HepG2 (cell line): ENCODE data around the gene DENND5B. TPM values are rescaled to one million over a fixed set of nuclear protein-coding genes. Genes with fewer than 3 reads are reported as not detected.
A peak's percentile ranks its signal among the peaks of the same experiment; 100 is the strongest.

Experiments used
- ARNT2 ChIP-seq: sonication (generic); formaldehyde crosslinking; IDR thresholded peaks from 2 replicates; pipeline ENCODE4 v1.8.0; 2022; ENCODE audit warnings: mild to moderate bottlenecking, low read depth, missing genetic modification reagents, moderate library complexity
- HMGXB3 ChIP-seq: sonication (generic); formaldehyde crosslinking; IDR thresholded peaks from 2 replicates; pipeline ENCODE4 v1.4.0; 2020; ENCODE audit warnings: missing genetic modification reagents, borderline replicate concordance
- HNRNPK ChIP-seq: fragments of 200-400 bp; formaldehyde crosslinking; IDR thresholded peaks from 2 replicates; pipeline ENCODE4 v1.6.1; 2018; ENCODE audit warnings: low read length, low read depth, moderate library complexity, mild to moderate bottlenecking; ENCODE audit not compliant: poor library complexity, severe bottlenecking
- KDM2A ChIP-seq: sonication (generic); formaldehyde crosslinking; IDR thresholded peaks from 2 replicates; pipeline ENCODE4 v1.4.0; 2020; ENCODE audit warnings: low read depth, missing genetic modification reagents, borderline replicate concordance
- NFE2L1 ChIP-seq: sonication (generic); formaldehyde crosslinking; IDR thresholded peaks from 2 replicates; pipeline ENCODE4 v1.4.0; 2020; ENCODE audit warnings: missing genetic modification reagents, mild to moderate bottlenecking, borderline replicate concordance
- SAP130 ChIP-seq: IDR thresholded peaks from 2 replicates; pipeline ENCODE4 v1.6.1; 2016; ENCODE audit warnings: low read depth
- STAT5B ChIP-seq: sonication (generic); formaldehyde crosslinking; IDR thresholded peaks from 2 replicates; pipeline ENCODE4 v1.4.0; 2020; ENCODE audit warnings: missing genetic modification reagents
- TIGD3 ChIP-seq: sonication (generic); formaldehyde crosslinking; IDR thresholded peaks from 2 replicates; pipeline ENCODE4 v1.5.1; 2020; ENCODE audit warnings: mild to moderate bottlenecking, missing genetic modification reagents, borderline replicate concordance
- ZFP91 ChIP-seq: sonication (generic); formaldehyde crosslinking; IDR thresholded peaks from 2 replicates; pipeline ENCODE4 v1.9.0; 2022; ENCODE audit warnings: missing genetic modification reagents, mild to moderate bottlenecking, borderline replicate concordance
- ZNF263 ChIP-seq: sonication (generic); formaldehyde crosslinking; IDR thresholded peaks from 2 replicates; pipeline ENCODE4 v1.4.0; 2020; ENCODE audit warnings: missing genetic modification reagents
- ZNF367 ChIP-seq: sonication (generic); formaldehyde crosslinking; IDR thresholded peaks from 2 replicates; pipeline ENCODE4 v1.4.0; 2020; ENCODE audit warnings: missing genetic modification reagents, borderline replicate concordance
- ZSCAN31 ChIP-seq: sonication (generic); formaldehyde crosslinking; IDR thresholded peaks from 2 replicates; pipeline ENCODE4 v1.5.0; 2020; ENCODE audit warnings: low read depth, mild to moderate bottlenecking, missing genetic modification reagents
- polyA plus RNA-seq, 8 experiments: library from polyadenylated mRNA; depleted of rRNA in 3 of 8; stranded (reverse) in 7 of 8; unstranded in 1 of 8; fragments of >200 nt; fragmentation: Illumina TruSeq in 4 of 8; extraction: Trizol in 4 of 8; gene quantifications; 2 replicates each; pipeline versions ENCODE4 v1.2.1 to v1.2.3, GENCODE V29; 2011 to 2016; ENCODE audit warnings: low read depth in 4 of 8, missing spikeins in 1 of 8, mixed read lengths in 1 of 8; ENCODE audit not compliant: insufficient read depth in 1 of 8
- total RNA-seq, 5 experiments: library from RNA; depleted of rRNA; stranded (reverse); fragments of >200 nt; fragmentation: Illumina TruSeq; extraction: Trizol; gene quantifications; 2 replicates each; pipeline ENCODE4 v1.2.3, GENCODE V29; 2016; ENCODE audit warnings: low read depth in 1 of 5
- TF ChIP-seq, protein P1 (sequence below): sonication (generic); formaldehyde crosslinking; conservative IDR thresholded peaks from 2 replicates; pipeline ENCODE4 v1.4.0; 2020; ENCODE audit warnings: missing genetic modification reagents
- TF ChIP-seq, protein P2 (sequence below): sonication (generic); formaldehyde crosslinking; IDR thresholded peaks from 2 replicates; pipeline ENCODE4 v1.5.1; 2020; ENCODE audit warnings: missing genetic modification reagents, mild to moderate bottlenecking, borderline replicate concordance
- TF ChIP-seq, protein P3 (sequence below): sonication (generic); formaldehyde crosslinking; IDR thresholded peaks from 2 replicates; pipeline ENCODE4 v1.5.1; 2020; ENCODE audit warnings: missing genetic modification reagents, mild to moderate bottlenecking, borderline replicate concordance

DENND5B gene
- total and polyA plus RNA-seq, 2 of the 13 experiments (the other 11 are each of a cell fraction or from before 2014, with no cell fraction given): 14.7 to 18.7 TPM

GRCh38 chr12:31591380-31591901 lies 505 bp upstream of the DENND5B start (continued):
- TF ChIP-seq ZNF367 (no peak), TIGD3 (CRISPR knock-in tag) (no peak), ZSCAN31 (CRISPR knock-in tag) (no peak), ARNT2 (CRISPR knock-in tag) (no peak), HMGXB3 (CRISPR knock-in tag) (no peak), HNRNPK (no peak), ZFP91 (CRISPR knock-in tag) (peak; percentile 34), ZNF263 (CRISPR knock-in tag) (no peak), STAT5B (CRISPR knock-in tag) (no peak), SAP130 (CRISPR knock-in tag) (peak; percentile 43), KDM2A (CRISPR knock-in tag) (peak; percentile 67), NFE2L1 (CRISPR knock-in tag) (no peak)
- TF ChIP-seq, protein P1, sequence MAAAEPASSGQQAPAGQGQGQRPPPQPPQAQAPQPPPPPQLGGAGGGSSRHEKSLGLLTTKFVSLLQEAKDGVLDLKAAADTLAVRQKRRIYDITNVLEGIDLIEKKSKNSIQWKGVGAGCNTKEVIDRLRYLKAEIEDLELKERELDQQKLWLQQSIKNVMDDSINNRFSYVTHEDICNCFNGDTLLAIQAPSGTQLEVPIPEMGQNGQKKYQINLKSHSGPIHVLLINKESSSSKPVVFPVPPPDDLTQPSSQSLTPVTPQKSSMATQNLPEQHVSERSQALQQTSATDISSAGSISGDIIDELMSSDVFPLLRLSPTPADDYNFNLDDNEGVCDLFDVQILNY: no peak
- TF ChIP-seq, protein P2, sequence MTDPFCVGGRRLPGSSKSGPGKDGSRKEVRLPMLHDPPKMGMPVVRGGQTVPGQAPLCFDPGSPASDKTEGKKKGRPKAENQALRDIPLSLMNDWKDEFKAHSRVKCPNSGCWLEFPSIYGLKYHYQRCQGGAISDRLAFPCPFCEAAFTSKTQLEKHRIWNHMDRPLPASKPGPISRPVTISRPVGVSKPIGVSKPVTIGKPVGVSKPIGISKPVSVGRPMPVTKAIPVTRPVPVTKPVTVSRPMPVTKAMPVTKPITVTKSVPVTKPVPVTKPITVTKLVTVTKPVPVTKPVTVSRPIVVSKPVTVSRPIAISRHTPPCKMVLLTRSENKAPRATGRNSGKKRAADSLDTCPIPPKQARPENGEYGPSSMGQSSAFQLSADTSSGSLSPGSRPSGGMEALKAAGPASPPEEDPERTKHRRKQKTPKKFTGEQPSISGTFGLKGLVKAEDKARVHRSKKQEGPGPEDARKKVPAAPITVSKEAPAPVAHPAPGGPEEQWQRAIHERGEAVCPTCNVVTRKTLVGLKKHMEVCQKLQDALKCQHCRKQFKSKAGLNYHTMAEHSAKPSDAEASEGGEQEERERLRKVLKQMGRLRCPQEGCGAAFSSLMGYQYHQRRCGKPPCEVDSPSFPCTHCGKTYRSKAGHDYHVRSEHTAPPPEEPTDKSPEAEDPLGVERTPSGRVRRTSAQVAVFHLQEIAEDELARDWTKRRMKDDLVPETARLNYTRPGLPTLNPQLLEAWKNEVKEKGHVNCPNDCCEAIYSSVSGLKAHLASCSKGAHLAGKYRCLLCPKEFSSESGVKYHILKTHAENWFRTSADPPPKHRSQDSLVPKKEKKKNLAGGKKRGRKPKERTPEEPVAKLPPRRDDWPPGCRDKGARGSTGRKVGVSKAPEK (CRISPR knock-in tag): no peak
- TF ChIP-seq, protein P3, sequence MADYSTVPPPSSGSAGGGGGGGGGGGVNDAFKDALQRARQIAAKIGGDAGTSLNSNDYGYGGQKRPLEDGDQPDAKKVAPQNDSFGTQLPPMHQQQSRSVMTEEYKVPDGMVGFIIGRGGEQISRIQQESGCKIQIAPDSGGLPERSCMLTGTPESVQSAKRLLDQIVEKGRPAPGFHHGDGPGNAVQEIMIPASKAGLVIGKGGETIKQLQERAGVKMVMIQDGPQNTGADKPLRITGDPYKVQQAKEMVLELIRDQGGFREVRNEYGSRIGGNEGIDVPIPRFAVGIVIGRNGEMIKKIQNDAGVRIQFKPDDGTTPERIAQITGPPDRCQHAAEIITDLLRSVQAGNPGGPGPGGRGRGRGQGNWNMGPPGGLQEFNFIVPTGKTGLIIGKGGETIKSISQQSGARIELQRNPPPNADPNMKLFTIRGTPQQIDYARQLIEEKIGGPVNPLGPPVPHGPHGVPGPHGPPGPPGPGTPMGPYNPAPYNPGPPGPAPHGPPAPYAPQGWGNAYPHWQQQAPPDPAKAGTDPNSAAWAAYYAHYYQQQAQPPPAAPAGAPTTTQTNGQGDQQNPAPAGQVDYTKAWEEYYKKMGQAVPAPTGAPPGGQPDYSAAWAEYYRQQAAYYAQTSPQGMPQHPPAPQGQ: no peak
